Effector memory CD4-positive, alpha-beta T cell (primary cell): ENCODE measurements around the gene FMN1.

ENCODE experiments used
- DNase-seq, 3 donors: peaks; one replicate each; pipeline ENCODE4 v3.0.0-alpha.2; 2020
- H3K27ac ChIP-seq: 2 replicates; pipeline ENCODE4 v1.7.0; 2013; ENCODE audit warnings: mild to moderate bottlenecking, low read length, moderate library complexity; ENCODE audit not compliant: insufficient read depth, poor library complexity, severe bottlenecking
- H3K27me3 ChIP-seq: replicated peaks from 2 replicates; pipeline ENCODE4 v1.7.0; 2013; ENCODE audit warnings: mild to moderate bottlenecking, low read length; ENCODE audit not compliant: insufficient read depth, control insufficient read depth, poor library complexity, severe bottlenecking
- H3K36me3 ChIP-seq: 2 replicates; pipeline ENCODE4 v1.7.0; 2013; ENCODE audit warnings: mild to moderate bottlenecking, low read length, moderate library complexity; ENCODE audit not compliant: control insufficient read depth, insufficient read depth
- H3K4me1 ChIP-seq: 2 replicates; pipeline ENCODE4 v1.7.0; 2013; ENCODE audit warnings: low read length, mild to moderate bottlenecking; ENCODE audit not compliant: control insufficient read depth, insufficient read depth, poor library complexity, severe bottlenecking
- H3K4me3 ChIP-seq: 2 replicates; pipeline ENCODE4 v1.7.0; 2013; ENCODE audit warnings: low read length, low read depth, mild to moderate bottlenecking; ENCODE audit not compliant: insufficient read depth, poor library complexity, severe bottlenecking
- H3K9me3 ChIP-seq: 2 replicates; pipeline ENCODE4 v1.7.0; 2013; ENCODE audit warnings: mild to moderate bottlenecking, low read length, moderate library complexity; ENCODE audit not compliant: control insufficient read depth

Gene FMN1

GRCh38 chr15:32936283-32936918 is 258.1 kb downstream of the FMN1 start:
- H3K36me3 ChIP-seq, result no peaks in the 10 kb centered on the region
- DNase-seq, result no peak
- no peaks in the 10 kb centered on the region for H3K4me1 ChIP-seq
- no peaks in the 10 kb centered on the region for H3K9me3 ChIP-seq
- no peaks in the 10 kb centered on the region for H3K27me3 ChIP-seq
- H3K4me3 ChIP-seq, result no peak overlapping the region
- no peak overlapping the region for H3K27ac ChIP-seq

DNA sequence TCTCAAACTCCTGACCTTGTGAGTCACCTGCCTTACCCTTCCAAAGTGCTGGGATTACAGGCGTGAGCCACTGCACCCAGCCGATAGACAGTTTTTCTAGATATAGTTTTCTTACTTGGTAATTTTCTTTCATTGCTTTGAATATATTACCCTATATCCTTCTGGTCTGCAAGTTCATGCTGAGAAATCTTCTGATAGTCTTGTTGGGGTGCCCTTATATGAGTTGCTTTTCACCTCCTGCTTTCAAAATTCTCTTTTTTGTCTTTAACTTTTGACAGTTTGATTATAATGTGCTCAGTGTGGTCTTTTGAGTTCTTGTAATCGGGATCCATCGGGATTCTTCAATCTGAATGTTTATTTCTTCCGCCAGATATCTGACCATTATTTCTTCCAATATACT is 259.4 kb downstream of the FMN1 start:
- Histone ChIP-seq H3K27ac (no peak overlapping the region), H3K27me3 (no peaks in the 10 kb centered on the region), H3K4me3 (no peak overlapping the region), H3K36me3 (no peaks in the 10 kb centered on the region), H3K9me3 (no peaks in the 10 kb centered on the region), H3K4me1 (no peaks in the 10 kb centered on the region)
- DNase-seq, result no peak

GRCh38 chr15:32933236-32933635 is 261.3 kb downstream of the FMN1 start:
- Histone ChIP-seq H3K27me3 (no peaks in the 10 kb centered on the region), H3K4me1 (no peaks in the 10 kb centered on the region), H3K36me3 (no peaks in the 10 kb centered on the region), H3K9me3 (no peaks in the 10 kb centered on the region), H3K4me3 (no peak overlapping the region), H3K27ac (no peak overlapping the region)
- no peak for DNase-seq

DNA sequence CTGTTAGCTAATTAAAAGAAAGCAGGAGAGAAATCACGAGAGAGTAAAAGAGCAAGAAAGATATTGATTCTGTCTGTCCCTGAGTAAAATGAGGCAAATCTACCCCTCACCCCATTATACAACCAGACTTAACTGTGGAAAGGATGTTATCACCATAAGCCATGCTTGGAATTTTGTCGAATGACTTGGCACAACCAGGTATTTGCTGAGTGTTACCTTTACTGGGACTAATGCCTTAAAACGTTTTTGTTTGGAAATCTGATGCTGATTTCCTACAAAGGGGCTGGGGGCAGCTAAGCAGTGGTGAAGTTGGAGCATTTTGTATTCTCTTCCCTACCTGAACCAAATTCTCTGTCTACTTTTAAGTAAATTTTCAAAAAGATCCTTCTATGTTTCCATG is 265.6 kb downstream of the FMN1 start:
- H3K4me1 ChIP-seq, result no peaks in the 10 kb centered on the region
- H3K36me3 ChIP-seq, result no peaks in the 10 kb centered on the region
- no peaks in the 10 kb centered on the region for H3K9me3 ChIP-seq
- H3K27ac ChIP-seq, result no peak overlapping the region
- H3K27me3 ChIP-seq, result no peaks in the 10 kb centered on the region
- no peak for DNase-seq
- no peak overlapping the region for H3K4me3 ChIP-seq

- no peak for DNase-seq
- Histone ChIP-seq H3K4me1 (no peaks in the 10 kb centered on the region), H3K4me3 (no peak overlapping the region), H3K36me3 (no peaks in the 10 kb centered on the region), H3K9me3 (no peaks in the 10 kb centered on the region), H3K27me3 (no peaks in the 10 kb centered on the region), H3K27ac (no peak overlapping the region)
Measured at GRCh38 chr15:32927124-32927523, 267.4 kb downstream of the FMN1 start.

DNA sequence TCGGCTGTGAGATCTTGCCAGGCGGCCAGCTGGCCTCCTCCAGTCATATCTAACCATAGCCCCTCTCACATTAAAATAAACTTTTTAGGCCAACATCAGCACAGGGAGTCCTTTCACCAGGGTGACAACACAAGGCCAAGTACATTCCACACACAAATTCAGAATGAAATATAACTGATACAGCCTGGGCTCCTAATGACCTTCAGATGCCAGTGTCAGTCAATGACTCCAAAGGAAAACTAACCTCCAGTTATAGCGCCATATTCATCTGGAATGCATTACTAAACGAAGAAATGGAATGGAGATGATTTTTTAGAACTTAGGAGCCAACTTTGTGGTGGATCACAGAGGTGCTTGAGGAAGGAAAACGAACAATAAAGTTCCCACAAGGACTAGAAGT is 271.3 kb downstream of the FMN1 start:
- Histone ChIP-seq H3K27me3 (no peaks in the 10 kb centered on the region), H3K9me3 (no peaks in the 10 kb centered on the region), H3K36me3 (no peaks in the 10 kb centered on the region), H3K4me3 (no peak overlapping the region), H3K4me1 (no peaks in the 10 kb centered on the region), H3K27ac (no peak overlapping the region)
- no peak for DNase-seq

- Histone ChIP-seq H3K36me3 (no peaks in the 10 kb centered on the region), H3K27me3 (no peaks in the 10 kb centered on the region), H3K4me3 (no peak overlapping the region), H3K4me1 (no peaks in the 10 kb centered on the region), H3K27ac (no peak overlapping the region), H3K9me3 (no peaks in the 10 kb centered on the region)
- no peak for DNase-seq
Measured at GRCh38 chr15:32922541-32922940, 272.0 kb downstream of the FMN1 start.

DNA sequence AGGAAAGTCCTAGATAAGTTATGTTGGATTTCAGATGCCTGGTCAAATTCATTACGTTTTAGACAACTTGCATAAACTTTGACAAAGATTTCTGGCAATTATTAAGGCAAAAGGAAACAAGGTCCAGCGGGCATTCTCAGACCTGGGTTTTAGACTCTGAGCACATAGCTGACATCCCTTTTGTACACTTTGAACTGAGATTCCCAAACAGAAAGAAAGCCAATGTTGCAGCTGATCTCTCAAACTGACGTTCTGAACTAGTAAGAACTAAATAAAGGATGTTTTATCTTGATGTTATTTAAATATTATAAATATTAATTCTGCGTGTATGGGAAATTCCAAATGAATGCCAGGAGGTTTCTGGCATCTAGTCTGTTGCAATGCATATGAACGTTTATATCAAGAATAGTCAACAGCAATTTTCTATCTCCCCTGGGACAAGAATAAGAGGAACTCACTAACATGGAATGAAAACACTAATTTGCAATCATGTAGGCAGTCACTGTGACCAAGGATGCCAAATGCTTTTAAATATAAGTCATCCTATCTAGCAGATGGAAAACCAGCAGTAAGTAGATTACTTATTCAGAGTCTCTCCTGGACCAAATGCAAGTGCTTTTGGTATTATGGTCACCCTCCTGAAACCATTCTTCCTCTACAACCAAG is 274.6 kb downstream of the FMN1 start:
- no peaks in the 10 kb centered on the region for H3K9me3 ChIP-seq
- no peaks in the 10 kb centered on the region for H3K27me3 ChIP-seq
- H3K4me3 ChIP-seq, result no peak overlapping the region
- DNase-seq, result no peak
- no peaks in the 10 kb centered on the region for H3K4me1 ChIP-seq
- H3K36me3 ChIP-seq, result no peaks in the 10 kb centered on the region
- no peak overlapping the region for H3K27ac ChIP-seq

DNA sequence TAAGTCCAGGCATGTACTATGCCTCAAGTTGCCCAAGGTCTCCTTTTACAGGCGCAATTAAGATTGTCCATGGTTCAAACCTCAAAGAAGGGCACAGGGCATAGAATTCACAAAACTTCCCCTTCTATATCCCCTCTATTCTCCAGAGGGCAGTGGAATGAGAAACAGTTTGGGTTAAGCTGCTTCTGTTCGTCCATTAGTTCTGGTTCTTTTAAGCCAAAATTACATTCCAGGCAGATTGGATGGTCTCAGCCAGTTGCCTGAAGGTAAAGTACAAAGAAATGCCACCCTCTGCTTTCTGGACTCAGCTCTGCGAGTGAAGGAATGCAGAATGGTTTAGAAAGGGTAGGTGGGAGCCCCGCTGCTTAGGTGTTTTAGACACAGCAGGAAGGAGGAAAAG is 276.0 kb downstream of the FMN1 start:
- H3K4me1 ChIP-seq, result no peaks in the 10 kb centered on the region
- no peak overlapping the region for H3K27ac ChIP-seq
- H3K4me3 ChIP-seq, result no peak overlapping the region
- no peaks in the 10 kb centered on the region for H3K27me3 ChIP-seq
- H3K9me3 ChIP-seq, result no peaks in the 10 kb centered on the region
- no peak for DNase-seq
- no peaks in the 10 kb centered on the region for H3K36me3 ChIP-seq

DNA sequence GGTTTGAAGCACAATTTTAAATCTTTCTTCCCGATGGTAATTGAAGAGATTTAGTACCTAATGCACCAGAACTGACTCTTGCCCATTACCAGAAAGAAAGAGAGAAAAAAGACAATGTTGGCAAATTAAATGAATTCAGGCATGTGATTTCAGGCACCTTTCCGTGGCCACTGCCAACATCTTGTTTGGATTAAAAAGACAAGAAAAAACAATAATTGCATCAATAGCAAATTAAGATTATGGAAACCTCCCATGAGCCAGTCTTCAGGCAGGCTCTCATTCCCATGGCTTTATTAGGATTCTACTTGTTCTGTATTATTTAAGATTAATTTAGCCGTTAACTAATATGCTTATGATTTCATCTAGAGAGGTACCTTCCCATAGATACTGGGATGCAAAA is 283.7 kb downstream of the FMN1 start:
- no peaks in the 10 kb centered on the region for H3K4me1 ChIP-seq
- H3K27me3 ChIP-seq, result no peaks in the 10 kb centered on the region
- no peaks in the 10 kb centered on the region for H3K36me3 ChIP-seq
- H3K4me3 ChIP-seq, result no peak overlapping the region
- no peak for DNase-seq
- H3K27ac ChIP-seq, result no peak overlapping the region
- H3K9me3 ChIP-seq, result no peaks in the 10 kb centered on the region
